Activated CD8-positive, alpha-beta memory T cell treated with anti-CD3 and anti-CD28 coated beads, Interleukin-2, amount 10 ng/mL, durations not matched to agents 7 days and 5 days (primary cell): ENCODE measurements around the gene NECAP2. TPM values are rescaled to one million over a fixed set of nuclear protein-coding genes. Genes with fewer than 3 reads are reported as not detected.
A peak's percentile ranks its signal among the peaks of the same experiment; 100 is the strongest.

Experiments
- ATAC-seq: fragments of 150-1000 bp; cut with Tn5 transposase; one replicate; pipeline ENCODE4 v1.10.0; 2021; ENCODE audit warnings: moderate library complexity
- CTCF ChIA-PET: fragments of 350-600 bp; sonication (Branson Sonifier 250); formaldehyde crosslinking; loops from one replicate; lab custom pipeline; 2021; ENCODE audit warnings: antibody characterized with exemption; lab: Charles Lee
- DNase-seq: peaks from one replicate; pipeline ENCODE4 v3.0.0-alpha.2; 2020
- H3K27ac Mint-ChIP-seq: one replicate; pipeline ENCODE4 v1.8.0; 2021; ENCODE audit warnings: mild to moderate bottlenecking, mixed read lengths
- H3K27me3 Mint-ChIP-seq: one replicate; pipeline ENCODE4 v1.8.0; 2021; ENCODE audit warnings: mixed read lengths
- H3K36me3 Mint-ChIP-seq: one replicate; pipeline ENCODE4 v1.8.0; 2021; ENCODE audit warnings: mild to moderate bottlenecking, mixed read lengths
- H3K4me1 Mint-ChIP-seq: one replicate; pipeline ENCODE4 v1.8.0; 2021; ENCODE audit warnings: mixed read lengths
- H3K4me3 Mint-ChIP-seq: one replicate; pipeline ENCODE4 v1.8.0; 2021; ENCODE audit warnings: mild to moderate bottlenecking, moderate library complexity, mixed read lengths
- H3K9me3 Mint-ChIP-seq: one replicate; pipeline ENCODE4 v1.8.0; 2022; ENCODE audit warnings: low read depth, mixed read lengths
- total RNA-seq, 2 experiments: library from RNA; stranded (reverse); gene quantifications; one replicate each; pipeline ENCODE4 v1.2.3, GENCODE V29; 2021

NECAP2 gene
- total RNA-seq, 2 experiments from 2014 or later = 71.0 to 88.3 TPM

DNA sequence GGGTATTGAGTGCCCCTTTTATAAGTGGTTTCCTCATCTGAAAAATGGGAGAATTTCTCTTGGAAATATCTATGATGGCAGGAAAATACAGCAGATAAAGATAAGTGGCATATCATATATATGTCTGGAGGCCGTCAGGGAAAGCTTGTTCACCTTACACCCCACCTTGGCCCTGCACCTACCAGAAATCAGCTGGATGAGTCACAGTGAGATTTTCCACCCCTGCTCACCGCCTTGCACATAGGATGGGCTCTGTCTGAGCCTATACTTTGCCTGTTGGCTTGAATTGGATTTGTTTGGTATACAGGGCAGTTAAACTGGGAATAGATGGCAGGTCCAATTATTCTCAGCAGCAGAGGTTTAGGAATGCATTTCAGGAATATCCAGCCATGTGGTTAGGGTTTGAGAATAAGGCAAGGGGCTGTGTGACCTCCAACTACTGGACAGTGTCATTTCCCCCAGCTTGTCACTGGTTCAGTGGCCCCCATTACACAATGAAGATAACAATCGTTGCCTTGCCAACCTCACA, 3.5 kb upstream of the NECAP2 start, which contains the start of gene SPATA21:
Gene SPATA21 (minus strand): TSS at position 479 of the 529 bp plus-strand sequence. CDS start 6,053 bp downstream, outside the sequence.
- no peaks in the 10 kb centered on the region for H3K36me3 Mint-ChIP-seq
- H3K4me1 Mint-ChIP-seq = peaks cover 14% of the 10 kb centered on the region
- no peak for DNase-seq
- no peak within 1 kb of the TSS for H3K4me3 Mint-ChIP-seq
- no peak for ATAC-seq
- CTCF ChIA-PET = interaction anchor here (0.6 to 0.9 kb wide), 2 partner anchors 11 to 572 kb away, joined by 3 read pairs; no protein-coding TSS in a partner anchor
- H3K27ac Mint-ChIP-seq = no peak within 1 kb of the TSS
- no peaks in the 10 kb centered on the region for H3K9me3 Mint-ChIP-seq
- H3K27me3 Mint-ChIP-seq = peaks cover 13% of the 10 kb centered on the region

DNA sequence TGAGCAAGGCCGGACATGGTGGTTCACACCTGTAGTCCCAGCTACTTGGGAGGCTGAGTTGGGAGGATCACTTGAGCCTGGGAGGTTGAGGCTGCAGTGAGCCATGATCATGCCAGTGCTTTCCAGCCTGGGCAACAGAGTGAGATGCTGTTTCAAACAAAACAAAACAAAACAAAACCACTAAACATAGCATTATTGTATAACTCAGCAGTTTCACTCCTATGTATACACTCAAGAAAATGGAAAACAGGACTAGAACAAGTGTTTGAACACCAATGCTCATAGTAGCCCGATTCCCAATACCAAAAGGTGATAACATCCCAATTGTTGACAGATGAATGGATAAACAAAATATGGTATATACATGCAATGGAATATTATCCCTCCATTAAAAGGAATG, 2.0 kb upstream of the NECAP2 start:
- Mint-ChIP-seq H3K27ac (no peak overlapping the region), H3K9me3 (no peaks in the 10 kb centered on the region), H3K4me1 (peaks cover 29% of the 10 kb centered on the region), H3K4me3 (no peak overlapping the region), H3K36me3 (peaks cover 6% of the 10 kb centered on the region), H3K27me3 (peaks cover 2% of the 10 kb centered on the region)
- CTCF ChIA-PET = interaction anchor here (1.8 to 2.9 kb wide), 3 partner anchors 11 to 71 kb away, joined by 7 to 16 read pairs (median 16); partner anchors contain the start of gene SZRD1
- ATAC-seq (no peak), DNase-seq (no peak)

GRCh38 chr1:16438924-16439323, 1.6 kb upstream of the NECAP2 start:
- Mint-ChIP-seq H3K4me3 (no peak overlapping the region), H3K36me3 (peaks cover 6% of the 10 kb centered on the region), H3K27me3 (peaks cover 2% of the 10 kb centered on the region), H3K4me1 (peaks cover 32% of the 10 kb centered on the region), H3K9me3 (no peaks in the 10 kb centered on the region), H3K27ac (peak overlapping the region; percentile 13)
- DNase-seq = no peak
- CTCF ChIA-PET = interaction anchor here (1.8 to 2.9 kb wide), 3 partner anchors 11 to 71 kb away, joined by 7 to 16 read pairs (median 16); partner anchors contain the start of gene SZRD1
- ATAC-seq = no peak

DNA sequence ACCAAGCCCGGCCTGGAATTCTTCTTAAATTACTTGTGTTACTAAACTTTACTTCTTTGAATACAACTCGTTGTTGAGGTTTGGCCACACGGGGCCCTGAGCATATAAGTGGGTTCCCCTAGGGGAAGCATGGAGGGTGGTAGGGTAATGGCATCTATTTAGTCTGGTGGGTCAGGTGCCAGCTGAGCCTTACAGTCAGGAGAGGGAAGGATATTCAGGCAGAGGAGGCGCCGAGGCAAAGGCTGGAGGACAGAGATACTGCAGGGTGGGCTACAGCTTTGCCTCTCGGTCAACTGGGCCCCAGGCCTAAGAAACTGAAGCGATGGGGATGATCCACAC, 424 bp upstream of the NECAP2 start:
- Mint-ChIP-seq H3K4me3 (peak overlapping the region; percentile 85), H3K36me3 (peaks cover 12% of the 10 kb centered on the region), H3K27me3 (peaks cover under 1% of the 10 kb centered on the region), H3K9me3 (no peaks in the 10 kb centered on the region), H3K4me1 (peaks cover 37% of the 10 kb centered on the region), H3K27ac (peak overlapping the region; percentile 92)
- ATAC-seq (peak; percentile 28), DNase-seq (no peak)
- CTCF ChIA-PET = interaction anchor here (0.7 to 3.0 kb wide), 26 partner anchors 9 to 361 kb away, joined by 3 to 19 read pairs (median 4); partner anchors contain the start of genes CPLANE2, FBXO42 and SZRD1

GRCh38 chr1:16441282-16441665, 750 bp downstream of the NECAP2 start:
- H3K36me3 Mint-ChIP-seq = peaks cover 15% of the 10 kb centered on the region
- ATAC-seq (peak; percentile 31), DNase-seq (no peak)
- no peaks in the 10 kb centered on the region for H3K27me3 Mint-ChIP-seq
- peak overlapping the region; percentile 92 for H3K27ac Mint-ChIP-seq
- CTCF ChIA-PET = interaction anchor here (0.9 to 3.0 kb wide), 16 partner anchors 9 to 204 kb away, joined by 3 to 19 read pairs (median 6); partner anchors contain the start of genes CPLANE2 and SZRD1
- H3K4me3 Mint-ChIP-seq = peak overlapping the region; percentile 85
- H3K9me3 Mint-ChIP-seq = no peaks in the 10 kb centered on the region
- peaks cover 39% of the 10 kb centered on the region for H3K4me1 Mint-ChIP-seq

DNA sequence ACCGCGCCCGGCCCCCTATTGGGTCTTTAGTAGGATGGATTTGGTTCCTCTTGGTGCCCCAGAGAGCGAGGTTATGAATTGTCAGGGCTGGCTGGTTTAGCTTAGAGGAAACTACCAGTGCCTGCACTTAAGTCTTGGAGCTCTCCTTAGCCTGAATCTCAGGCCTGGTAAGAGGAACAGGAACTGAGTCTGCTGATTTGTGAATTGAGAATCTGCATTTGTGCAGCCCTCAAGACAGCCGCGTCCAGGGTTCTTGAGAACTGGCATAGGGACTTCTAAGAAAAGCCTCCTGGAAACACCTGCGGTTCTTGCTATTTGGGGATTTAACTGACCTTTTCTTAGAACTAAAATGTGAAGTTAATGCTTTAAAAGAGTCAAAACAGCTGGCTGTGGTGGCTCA, 1.7 kb downstream of the NECAP2 start:
- peak overlapping the region; percentile 85 for H3K4me3 Mint-ChIP-seq
- CTCF ChIA-PET = interaction anchor here (0.7 to 3.0 kb wide), 5 partner anchors 8 to 90 kb away, joined by 3 to 19 read pairs (median 4); partner anchors contain the start of gene FBXO42
- H3K27ac Mint-ChIP-seq = peak overlapping the region; percentile 92
- DNase-seq (peak; percentile 55), ATAC-seq (no peak)
- H3K4me1 Mint-ChIP-seq = peaks cover 40% of the 10 kb centered on the region
- peaks cover 16% of the 10 kb centered on the region for H3K36me3 Mint-ChIP-seq
- no peaks in the 10 kb centered on the region for H3K27me3 Mint-ChIP-seq
- H3K9me3 Mint-ChIP-seq = no peaks in the 10 kb centered on the region

GRCh38 chr1:16442941-16443340, 2.4 kb downstream of the NECAP2 start:
- no peak for ATAC-seq

DNA sequence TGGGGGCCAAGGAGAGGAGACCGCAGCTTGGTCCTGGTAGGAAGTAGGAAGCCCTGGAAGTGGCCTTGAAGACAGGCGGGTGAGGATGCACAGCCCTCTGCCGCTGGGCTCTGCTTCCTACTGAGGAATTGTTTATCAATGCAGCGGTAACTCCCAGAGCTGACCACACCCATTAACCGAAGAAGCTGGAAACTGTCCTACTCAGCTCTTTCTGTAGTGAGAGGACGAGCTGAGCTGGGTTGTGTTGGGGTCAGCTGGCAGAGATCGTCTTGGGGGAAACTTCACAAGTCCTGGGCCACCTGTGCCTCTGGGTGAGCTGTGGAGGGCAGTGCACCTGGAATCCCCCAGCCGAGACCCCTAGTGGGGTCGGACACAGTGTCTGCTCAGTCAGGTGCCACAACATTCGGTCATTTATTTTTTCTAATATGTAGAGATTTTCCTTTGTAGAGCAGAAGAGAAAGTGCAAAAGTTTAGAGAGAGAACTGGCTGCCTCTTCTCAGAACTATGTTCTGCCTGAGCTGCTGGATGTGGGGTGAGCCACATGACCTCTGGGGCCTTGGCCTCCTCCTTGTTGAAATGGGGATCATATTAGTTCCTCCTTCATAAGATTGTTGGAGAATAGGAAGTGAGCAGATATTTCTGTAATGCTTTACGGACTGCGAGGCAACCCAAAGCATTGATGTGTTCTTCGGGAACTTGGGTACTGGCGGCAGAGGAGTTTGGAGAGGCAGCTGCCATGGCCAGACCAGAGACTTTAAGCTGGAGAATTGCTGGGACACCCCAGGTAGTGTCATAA, 3.6 kb downstream of the NECAP2 start:
- CTCF ChIA-PET = interaction anchor here (1.6 kb wide), 1 partner anchor 177 kb away, joined by 3 read pairs; no protein-coding TSS in a partner anchor

More at GRCh38 chr1:16442941-16443340, 2.4 kb downstream of the NECAP2 start:
- Mint-ChIP-seq H3K36me3 (peaks cover 21% of the 10 kb centered on the region), H3K27me3 (no peaks in the 10 kb centered on the region), H3K27ac (peak overlapping the region; percentile 92), H3K4me1 (peaks cover 41% of the 10 kb centered on the region), H3K4me3 (peak overlapping the region; percentile 85), H3K9me3 (no peaks in the 10 kb centered on the region)
- no peak for DNase-seq
- CTCF ChIA-PET = no interaction called here

GRCh38 chr1:16445052-16445451, 4.5 kb downstream of the NECAP2 start:
- H3K27ac Mint-ChIP-seq = no peak overlapping the region
- ATAC-seq (no peak), DNase-seq (no peak)
- H3K36me3 Mint-ChIP-seq = peaks cover 41% of the 10 kb centered on the region
- no peak overlapping the region for H3K4me3 Mint-ChIP-seq
- CTCF ChIA-PET = no interaction called here
- no peaks in the 10 kb centered on the region for H3K27me3 Mint-ChIP-seq
- H3K4me1 Mint-ChIP-seq = peaks cover 43% of the 10 kb centered on the region
- H3K9me3 Mint-ChIP-seq = no peaks in the 10 kb centered on the region

More for the DNA sequence above, 3.6 kb downstream of the NECAP2 start:
- no peak for ATAC-seq
- peak overlapping the region; percentile 41 for H3K27ac Mint-ChIP-seq
- H3K4me3 Mint-ChIP-seq = no peak overlapping the region
- H3K36me3 Mint-ChIP-seq = peaks cover 33% of the 10 kb centered on the region
- no peaks in the 10 kb centered on the region for H3K9me3 Mint-ChIP-seq
- no peaks in the 10 kb centered on the region for H3K27me3 Mint-ChIP-seq
- no peak for DNase-seq
- peaks cover 41% of the 10 kb centered on the region for H3K4me1 Mint-ChIP-seq

GRCh38 chr1:16446116-16446515, 5.6 kb downstream of the NECAP2 start:
- Mint-ChIP-seq H3K27me3 (no peaks in the 10 kb centered on the region), H3K27ac (no peak overlapping the region), H3K4me1 (peaks cover 44% of the 10 kb centered on the region), H3K4me3 (no peak overlapping the region), H3K36me3 (peaks cover 47% of the 10 kb centered on the region), H3K9me3 (no peaks in the 10 kb centered on the region)
- no peak for ATAC-seq
- CTCF ChIA-PET = no interaction called here
- no peak for DNase-seq

DNA sequence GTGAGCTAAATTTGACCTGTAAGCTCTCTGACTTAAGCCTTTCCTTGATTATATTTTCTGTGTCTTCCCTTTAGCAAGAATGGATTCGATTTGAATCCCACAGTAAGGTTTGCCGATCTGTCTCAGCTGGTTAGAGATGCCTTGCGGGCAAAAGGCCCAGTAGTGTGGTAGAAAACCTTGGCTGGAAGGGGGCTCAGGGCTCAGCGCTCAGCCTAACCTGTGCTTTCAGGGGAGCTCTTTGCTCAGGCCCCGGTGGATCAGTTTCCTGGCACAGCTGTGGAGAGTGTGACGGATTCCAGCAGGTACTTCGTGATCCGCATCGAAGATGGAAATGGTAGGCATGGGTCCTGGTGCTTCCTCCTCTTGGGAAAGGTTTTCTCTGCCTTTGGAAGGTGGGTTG, 7.1 kb downstream of the NECAP2 start:
- CTCF ChIA-PET = no interaction called here

GRCh38 chr1:16449065-16449464, 8.5 kb downstream of the NECAP2 start:
- DNase-seq (no peak), ATAC-seq (no peak)
- H3K9me3 Mint-ChIP-seq = no peaks in the 10 kb centered on the region
- no peaks in the 10 kb centered on the region for H3K27me3 Mint-ChIP-seq
- peak overlapping the region; percentile 52 for H3K27ac Mint-ChIP-seq
- no peak overlapping the region for H3K4me3 Mint-ChIP-seq
- CTCF ChIA-PET = interaction anchor here (1.5 to 1.7 kb wide), 2 partner anchors 8 to 10 kb away, joined by 5 to 7 read pairs; partner anchors contain the start of gene NECAP2
- H3K4me1 Mint-ChIP-seq = peaks cover 19% of the 10 kb centered on the region
- peaks cover 58% of the 10 kb centered on the region for H3K36me3 Mint-ChIP-seq

More for the DNA sequence above, 7.1 kb downstream of the NECAP2 start:
- Mint-ChIP-seq H3K4me1 (peaks cover 31% of the 10 kb centered on the region), H3K27ac (no peak overlapping the region), H3K36me3 (peaks cover 56% of the 10 kb centered on the region), H3K9me3 (no peaks in the 10 kb centered on the region), H3K27me3 (no peaks in the 10 kb centered on the region), H3K4me3 (no peak overlapping the region)
- ATAC-seq (no peak), DNase-seq (no peak)

DNA sequence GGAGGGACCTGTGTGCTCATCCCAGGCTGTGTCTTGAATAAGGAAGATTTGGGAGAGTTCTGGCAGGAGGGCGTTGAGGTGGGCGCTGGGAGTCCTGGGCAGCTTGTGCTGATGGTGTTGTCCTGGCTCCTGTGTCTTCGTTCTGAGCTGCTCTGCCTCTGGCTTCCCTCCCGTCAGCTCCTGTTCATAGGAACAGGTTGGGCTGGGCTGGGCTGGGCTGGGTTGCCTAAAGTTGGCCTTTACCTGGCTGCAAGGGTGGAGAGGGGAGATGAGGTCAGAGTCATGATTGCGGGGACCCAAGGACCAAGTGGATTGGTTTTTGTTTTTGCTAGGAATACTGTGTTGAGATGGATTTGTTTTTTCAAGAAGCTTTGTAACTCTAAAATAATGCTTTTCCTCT, 9.1 kb downstream of the NECAP2 start:
- peaks cover 14% of the 10 kb centered on the region for H3K4me1 Mint-ChIP-seq
- H3K4me3 Mint-ChIP-seq = no peak overlapping the region
- H3K36me3 Mint-ChIP-seq = peaks cover 54% of the 10 kb centered on the region
- H3K27me3 Mint-ChIP-seq = no peaks in the 10 kb centered on the region
- DNase-seq (no peak), ATAC-seq (no peak)
- peak overlapping the region; percentile 52 for H3K27ac Mint-ChIP-seq
- CTCF ChIA-PET = interaction anchor here (1.5 to 1.7 kb wide), 2 partner anchors 8 to 11 kb away, joined by 5 to 7 read pairs; partner anchors contain the start of gene NECAP2
- no peaks in the 10 kb centered on the region for H3K9me3 Mint-ChIP-seq
